Measurements from ENCODE around the gene ORMDL3.

The ORMDL3 gene

GRCh38 chr17:39943702-39944392 is 16.4 kb upstream of the ORMDL3 start:
- Histone ChIP-seq H3K27ac (replicated peaks) (no peak overlapping the region), H3K27me3 (ENCODE audit: insufficient read depth, poor library complexity, severe bottlenecking) (no peaks in the 10 kb centered on the region), H3K4me3 (replicated peaks; ENCODE audit: insufficient read depth, low read length) (no peak overlapping the region)
- DNase-seq (ENCODE audit: low read depth in 1 of 2, low spot score in 1 of 2) = no peak
- TF ChIP-seq GABPA (IDR thresholded peaks at IDR 0.05; ENCODE audit: low read depth) = no peak
- no peak for TF ChIP-seq POLR2AphosphoS5 (IDR thresholded peaks at IDR 0.05; ENCODE audit: low read depth)
- TF ChIP-seq CTCF (IDR thresholded peaks at IDR 0.05; ENCODE audit: insufficient read depth, low read length) = no peak
- TF ChIP-seq SPI1 (IDR thresholded peaks at IDR 0.05; ENCODE audit: borderline replicate concordance, low read depth) = no peak
- TF ChIP-seq REST (IDR thresholded peaks at IDR 0.05; ENCODE audit: insufficient replicate concordance, low read depth) = no peak

GRCh38 chr17:39939588-39940419 is 12.4 kb upstream of the ORMDL3 start:
- TF ChIP-seq CTCF (IDR thresholded peaks at IDR 0.05; ENCODE audit: insufficient read depth, low read length) (peak; percentile 50), GABPA (IDR thresholded peaks at IDR 0.05; ENCODE audit: low read depth) (no peak)
- H3K27ac ChIP-seq (replicated peaks) = no peak overlapping the region
- peak in 1 of 2 experiments; percentile 53 for DNase-seq (ENCODE audit: low read depth in 1 of 2, low spot score in 1 of 2)

GRCh38 chr17:39939106-39939505 is 11.7 kb upstream of the ORMDL3 start:
- Histone ChIP-seq H3K27ac (replicated peaks) (no peak overlapping the region), H3K27me3 (ENCODE audit: insufficient read depth, poor library complexity, severe bottlenecking) (no peaks in the 10 kb centered on the region), H3K4me3 (replicated peaks; ENCODE audit: insufficient read depth, low read length) (no peak overlapping the region)
- DNase-seq (ENCODE audit: low read depth in 1 of 2, low spot score in 1 of 2) = no peak
- TF ChIP-seq SPI1 (IDR thresholded peaks at IDR 0.05; ENCODE audit: borderline replicate concordance, low read depth) = no peak
- no peak for TF ChIP-seq REST (IDR thresholded peaks at IDR 0.05; ENCODE audit: insufficient replicate concordance, low read depth)
- TF ChIP-seq POLR2AphosphoS5 (IDR thresholded peaks at IDR 0.05; ENCODE audit: low read depth) = no peak
- TF ChIP-seq CTCF (IDR thresholded peaks at IDR 0.05; ENCODE audit: insufficient read depth, low read length) = no peak
- no peak for TF ChIP-seq GABPA (IDR thresholded peaks at IDR 0.05; ENCODE audit: low read depth)

More at GRCh38 chr17:39939588-39940419, 12.4 kb upstream of the ORMDL3 start:
- H3K27me3 ChIP-seq (ENCODE audit: insufficient read depth, poor library complexity, severe bottlenecking) = no peaks in the 10 kb centered on the region
- no peak overlapping the region for H3K4me3 ChIP-seq (replicated peaks; ENCODE audit: insufficient read depth, low read length)

Measured in HL-60 (cell line).